OCI-LY7 (cell line): ENCODE measurements around the gene FBXL14. TPM values are rescaled to one million over a fixed set of nuclear protein-coding genes. Genes with fewer than 3 reads are reported as not detected.

Experiments
- BruUV-seq: library from RNA; stranded (reverse); fragments of 400-500 nt; replicated peaks from 2 replicates; lab custom pipeline; 2021; lab: Mats Ljungman, UMichigan
- CTCF ChIA-PET: fragments of 300-600 bp; sonication (Branson Sonifier 250); formaldehyde crosslinking; loops from one replicate; lab custom pipeline; 2022; ENCODE audit warnings: antibody characterized with exemption; ENCODE audit not compliant: unreplicated experiment; lab: Charles Lee
- POLR2A ChIA-PET: fragments of 300-600 bp; sonication (Branson Sonifier 250); formaldehyde crosslinking; loops from one replicate; lab custom pipeline; 2022; ENCODE audit warnings: antibody characterized with exemption; lab: Charles Lee
- DNase-seq: peaks from one replicate; pipeline ENCODE4 v3.0.0-alpha.2; 2015; ENCODE audit warnings: low spot score
- H2AFZ ChIP-seq: fragments of 200-600 bp; sonication (generic), shearing (Covaris generic); 2 replicates; pipeline ENCODE4 v1.6.1; 2014; ENCODE audit warnings: mild to moderate bottlenecking, antibody characterized with exemption, low read length, moderate library complexity
- H3K27ac ChIP-seq: fragments of 200-600 bp; sonication (generic); 2 replicates; pipeline ENCODE4 v1.5.1; 2014; ENCODE audit warnings: mixed run types, low read depth, mild to moderate bottlenecking, moderate library complexity, low read length, inconsistent platforms; ENCODE audit not compliant: poor library complexity, severe bottlenecking
- H3K36me3 ChIP-seq: fragments of 200-600 bp; sonication (generic); 2 replicates; pipeline ENCODE4 v1.6.1; 2014; ENCODE audit warnings: mild to moderate bottlenecking, antibody characterized with exemption, low read length, moderate library complexity, mixed read lengths; ENCODE audit not compliant: insufficient read depth
- H3K4me1 ChIP-seq: fragments of 200-600 bp; sonication (generic); 2 replicates; pipeline ENCODE4 v1.5.1; 2014; ENCODE audit warnings: mild to moderate bottlenecking, low read length; ENCODE audit not compliant: insufficient read depth, poor library complexity, severe bottlenecking
- H3K4me2 ChIP-seq: fragments of 200-600 bp; sonication (generic); 2 replicates; pipeline ENCODE4 v1.6.1; 2014; ENCODE audit warnings: mild to moderate bottlenecking, low read length
- H3K4me3 ChIP-seq: fragments of 200-600 bp; sonication (generic); 2 replicates; pipeline ENCODE4 v1.5.1; 2014; ENCODE audit warnings: mild to moderate bottlenecking, low read depth, low read length; ENCODE audit not compliant: poor library complexity, severe bottlenecking
- H3K79me2 ChIP-seq: fragments of 200-600 bp; sonication (generic); 2 replicates; pipeline ENCODE4 v1.6.1; 2016; ENCODE audit warnings: low read depth, mild to moderate bottlenecking, low read length, moderate library complexity, mixed read lengths; ENCODE audit not compliant: insufficient read depth
- H3K9me2 ChIP-seq: fragments of 200-600 bp; sonication (generic); 2 replicates; pipeline ENCODE4 v1.6.1; 2016; ENCODE audit warnings: mild to moderate bottlenecking, low read length, mixed read lengths; ENCODE audit not compliant: insufficient read depth
- H3K9me3 ChIP-seq: fragments of 200-600 bp; sonication (generic); 2 replicates; pipeline ENCODE4 v1.6.1; 2014; ENCODE audit warnings: mild to moderate bottlenecking, mixed run types, low read length, mixed read lengths
- H4K20me1 ChIP-seq: fragments of 200-600 bp; sonication (generic); 2 replicates; pipeline ENCODE4 v1.6.1; 2014; ENCODE audit warnings: mild to moderate bottlenecking, antibody characterized with exemption, low read length, moderate library complexity, mixed read lengths; ENCODE audit not compliant: insufficient read depth
- CTCF ChIP-seq: fragments of 200-600 bp; sonication (generic); conservative IDR thresholded peaks from 2 replicates; pipeline ENCODE4 v1.5.1; 2014; ENCODE audit warnings: mild to moderate bottlenecking, antibody characterized with exemption, low read length, moderate library complexity, mixed read lengths
- EZH2phosphoT487 ChIP-seq: fragments of 200-600 bp; sonication (generic); IDR thresholded peaks from 2 replicates; pipeline ENCODE4 v1.6.1; 2018; ENCODE audit warnings: low read depth, borderline replicate concordance, mild to moderate bottlenecking, mixed run types, antibody characterized with exemption, low read length, moderate library complexity, mixed read lengths
- intact Hi-C: fragments of 100-400 bp; cut with micrococcal nuclease; formaldehyde crosslinking; loops from one replicate; pipeline ENCODE4 v1.10.0; 2022; ENCODE audit not compliant: unreplicated experiment
- total RNA-seq, 2 experiments: library from RNA; depleted of rRNA in 1 of 2; stranded (reverse); fragments of >200 nt in 1 of 2; shearing (Covaris generic) in 1 of 2; gene quantifications; 2 replicates each; pipeline ENCODE4 v1.2.3, GENCODE V29; 2014 to 2022

Gene FBXL14
- total RNA-seq, 2 experiments from 2014 or later = 33.4 to 45.5 TPM

GRCh38 chr12:1532375-1533165 lies 61.8 kb downstream of the FBXL14 start:
- Histone ChIP-seq H2AFZ (peak overlapping the region; percentile 64; the same call in 1 of the 2 replicates), H3K4me2 (peak overlapping the region; percentile 89), H3K27ac (peak overlapping the region; percentile 79), H3K9me3 (no peaks in the 10 kb centered on the region), H3K79me2 (peaks cover 14% of the 10 kb centered on the region), H4K20me1 (no peaks in the 10 kb centered on the region), H3K9me2 (no peaks in the 10 kb centered on the region), H3K4me3 (peak overlapping the region; percentile 68), H3K4me1 (peaks cover 49% of the 10 kb centered on the region), H3K36me3 (no peaks in the 10 kb centered on the region)
- intact Hi-C loops = loop anchor here (1.0 kb wide), 1 partner anchor 51 kb away; no protein-coding TSS in a partner anchor
- ChIA-PET POLR2A (interaction anchor here (0.6 to 2.7 kb wide), 4 partner anchors 8 to 59 kb away, joined by 3 to 16 read pairs (median 4); no protein-coding TSS in a partner anchor), CTCF (interaction anchor here (0.8 kb wide), 1 partner anchor 414 kb away, joined by 4 read pairs; no protein-coding TSS in a partner anchor)
- TF ChIP-seq CTCF (peak; percentile 21; the same call in 1 of the 2 replicates), EZH2phosphoT487 (no peak)
- DNase-seq = no peak
- BruUV-seq = no TSS peak

GRCh38 chr12:1531654-1532374 lies 62.6 kb downstream of the FBXL14 start:
- Histone ChIP-seq H3K4me2 (peak overlapping the region; percentile 89), H3K4me3 (peak overlapping the region; percentile 68), H3K27ac (peak overlapping the region; percentile 79), H2AFZ (no peak overlapping the region), H3K9me3 (no peaks in the 10 kb centered on the region), H4K20me1 (no peaks in the 10 kb centered on the region), H3K9me2 (no peaks in the 10 kb centered on the region), H3K36me3 (no peaks in the 10 kb centered on the region), H3K4me1 (peaks cover 49% of the 10 kb centered on the region), H3K79me2 (peaks cover 14% of the 10 kb centered on the region)
- no TSS peak for BruUV-seq
- intact Hi-C loops = no loop called here
- ChIA-PET POLR2A (interaction anchor here (2.7 kb wide), 1 partner anchor 14 kb away, joined by 16 read pairs; no protein-coding TSS in a partner anchor), CTCF (no interaction called here)
- no peak for DNase-seq
- TF ChIP-seq CTCF (no peak), EZH2phosphoT487 (no peak)
